SK-N-SH treated with all-trans-retinoic acid at 6 μM for 48 hours (cell line): ENCODE data around the gene ZNF444.

Experiments used
- CREB5 ChIP-seq: fragments of 250-450 bp; sonication (Bioruptor Pico); IDR thresholded peaks from 2 replicates; pipeline ENCODE4 v1.5.1; 2020; ENCODE audit warnings: low read depth, mild to moderate bottlenecking, moderate library complexity
- CSDC2 ChIP-seq: fragments of 250-450 bp; sonication (Bioruptor Pico); IDR thresholded peaks from 2 replicates; pipeline ENCODE4 v1.5.0; 2020; ENCODE audit warnings: mild to moderate bottlenecking, moderate library complexity
- ESRRG ChIP-seq: fragments of 250-450 bp; sonication (Bioruptor Pico); IDR thresholded peaks from 2 replicates; pipeline ENCODE4 v1.6.1; 2021; ENCODE audit warnings: mild to moderate bottlenecking
- GLIS3 ChIP-seq: fragments of 250-450 bp; sonication (Bioruptor Pico); IDR thresholded peaks from 2 replicates; pipeline ENCODE4 v1.5.0; 2020; ENCODE audit warnings: mild to moderate bottlenecking, moderate library complexity
- OSR1 ChIP-seq: fragments of 250-450 bp; sonication (Bioruptor Pico); IDR thresholded peaks from 2 replicates; pipeline ENCODE4 v1.8.0; 2022; ENCODE audit warnings: moderate library complexity, mild to moderate bottlenecking, inconsistent platforms
- PATZ1 ChIP-seq: fragments of 250-450 bp; sonication (Bioruptor Pico); IDR thresholded peaks from 2 replicates; pipeline ENCODE4 v1.8.0; 2020; ENCODE audit warnings: mild to moderate bottlenecking, moderate library complexity, borderline replicate concordance
- SNAI2 ChIP-seq: fragments of 250-450 bp; sonication (Bioruptor Pico); IDR thresholded peaks from 2 replicates; pipeline ENCODE4 v1.5.0; 2020; ENCODE audit warnings: mild to moderate bottlenecking, moderate library complexity
- TCF4 ChIP-seq: fragments of 250-450 bp; sonication (Bioruptor Pico); IDR thresholded peaks from 2 replicates; pipeline ENCODE4 v1.8.0; 2021; ENCODE audit warnings: mild to moderate bottlenecking, moderate library complexity, borderline replicate concordance
- TSHZ2 ChIP-seq: fragments of 250-450 bp; sonication (Bioruptor Pico); IDR thresholded peaks from 2 replicates; pipeline ENCODE4 v1.5.0; 2020; ENCODE audit warnings: mild to moderate bottlenecking, moderate library complexity
- ZC3H10 ChIP-seq: fragments of 250-450 bp; sonication (Bioruptor Pico); IDR thresholded peaks from 2 replicates; pipeline ENCODE4 v1.5.1; 2021; ENCODE audit warnings: mild to moderate bottlenecking, moderate library complexity
- ZNF70 ChIP-seq: fragments of 450-650 bp; formaldehyde crosslinking; IDR thresholded peaks from 2 replicates; pipeline ENCODE4 v1.5.0; 2020; ENCODE audit warnings: mild to moderate bottlenecking, moderate library complexity

- TF ChIP-seq PATZ1 (CRISPR knock-in tag) (no peak; the same call in 1 of the 2 replicates), OSR1 (CRISPR knock-in tag) (no peak), GLIS3 (CRISPR knock-in tag) (no peak), TCF4 (CRISPR knock-in tag) (no peak), ZNF70 (no peak), TSHZ2 (CRISPR knock-in tag) (no peak), SNAI2 (CRISPR knock-in tag) (peak; percentile 35; the same call in 1 of the 2 replicates), CREB5 (CRISPR knock-in tag) (no peak), ZC3H10 (CRISPR knock-in tag) (no peak), ESRRG (CRISPR knock-in tag) (no peak), CSDC2 (CRISPR knock-in tag) (no peak)
Measured at GRCh38 chr19:56120371-56121179, 20.5 kb upstream of the ZNF444 start.
